ENCODE measurements around the gene DHX36. TPM values are rescaled to one million over a fixed set of nuclear protein-coding genes. Genes with fewer than 3 reads are reported as not detected.

The DHX36 gene
- total RNA-seq, 1 donor from 2014 or later: 16.8 TPM

- Histone ChIP-seq H3K27ac (no peak overlapping the region), H3K9me3 (no peaks in the 10 kb centered on the region), H3K4me3 (no peak overlapping the region), H3K4me1 (no peaks in the 10 kb centered on the region), H3K36me3 (peaks cover 48 to 83% of the 10 kb centered on the region in 2 donors), H3K27me3 (no peaks in the 10 kb centered on the region)
- intact Hi-C loops (cut with DNase I): no loop called here
- DNase-seq (ENCODE audit: low spot score in 2 of 2): no peak
- no peak for TF ChIP-seq CTCF (IDR thresholded peaks at IDR 0.05)
These were observed 34.1 kb downstream of the DHX36 start for GRCh38 chr3:154290187-154290586.

- Histone ChIP-seq H3K4me3 (no peak overlapping the region), H3K36me3 (peaks cover 38 to 84% of the 10 kb centered on the region in 2 donors), H3K27me3 (no peaks in the 10 kb centered on the region), H3K9me3 (no peaks in the 10 kb centered on the region), H3K4me1 (no peaks in the 10 kb centered on the region), H3K27ac (no peak overlapping the region)
- intact Hi-C loops (cut with DNase I): no loop called here
- TF ChIP-seq CTCF (IDR thresholded peaks at IDR 0.05): no peak
- DNase-seq (ENCODE audit: low spot score in 2 of 2): no peak
These were observed 39.1 kb downstream of the DHX36 start for GRCh38 chr3:154285221-154285620.

- Histone ChIP-seq H3K9me3 (no peaks in the 10 kb centered on the region), H3K36me3 (peaks cover 37 to 84% of the 10 kb centered on the region in 2 donors), H3K4me3 (no peak overlapping the region), H3K4me1 (peaks cover 0 to 4% of the 10 kb centered on the region in 2 donors), H3K27ac (no peak overlapping the region), H3K27me3 (no peaks in the 10 kb centered on the region)
- intact Hi-C loops (cut with DNase I): no loop called here
- no peak for TF ChIP-seq CTCF (IDR thresholded peaks at IDR 0.05)
- no peak for DNase-seq (ENCODE audit: low spot score in 2 of 2)
These were observed 44.1 kb downstream of the DHX36 start for GRCh38 chr3:154280161-154280560.

GRCh38 chr3:154275965-154276364, 48.3 kb downstream of the DHX36 start:
- H3K4me1 ChIP-seq: peaks cover 0 to 4% of the 10 kb centered on the region in 2 donors
- DNase-seq (ENCODE audit: low spot score in 2 of 2): no peak
- intact Hi-C loops (cut with DNase I): no loop called here
- no peak for TF ChIP-seq CTCF (IDR thresholded peaks at IDR 0.05)
- peaks cover 30 to 64% of the 10 kb centered on the region in 2 donors for H3K36me3 ChIP-seq
- no peaks in the 10 kb centered on the region for H3K9me3 ChIP-seq
- H3K4me3 ChIP-seq: no peak overlapping the region
- H3K27ac ChIP-seq: no peak overlapping the region
- no peaks in the 10 kb centered on the region for H3K27me3 ChIP-seq

GRCh38 chr3:154275292-154275691, 49.0 kb downstream of the DHX36 start:
- intact Hi-C loops (cut with DNase I): no loop called here
- Histone ChIP-seq H3K9me3 (no peaks in the 10 kb centered on the region), H3K27me3 (no peaks in the 10 kb centered on the region), H3K4me1 (peaks cover 0 to 4% of the 10 kb centered on the region in 2 donors), H3K4me3 (no peak overlapping the region), H3K27ac (no peak overlapping the region), H3K36me3 (peaks cover 25 to 59% of the 10 kb centered on the region in 2 donors)
- no peak for DNase-seq (ENCODE audit: low spot score in 2 of 2)
- no peak for TF ChIP-seq CTCF (IDR thresholded peaks at IDR 0.05)

- no peak for TF ChIP-seq CTCF (IDR thresholded peaks at IDR 0.05)
- Histone ChIP-seq H3K27ac (no peak overlapping the region), H3K4me1 (peaks cover 0 to 4% of the 10 kb centered on the region in 2 donors), H3K27me3 (no peaks in the 10 kb centered on the region), H3K36me3 (peaks cover 23 to 59% of the 10 kb centered on the region in 2 donors), H3K4me3 (no peak overlapping the region), H3K9me3 (no peaks in the 10 kb centered on the region)
- intact Hi-C loops (cut with DNase I): no loop called here
- DNase-seq (ENCODE audit: low spot score in 2 of 2): no peak
These were observed 49.9 kb downstream of the DHX36 start for GRCh38 chr3:154274348-154274747.
